CD4-positive, alpha-beta T cell treated with Interleukin-15 for 1 hour (primary cell): ENCODE data around the gene NME7.

Experiments
- DNase-seq: peaks from one replicate; pipeline ENCODE4 v3.0.0-alpha.2; 2020

The NME7 gene

DNA sequence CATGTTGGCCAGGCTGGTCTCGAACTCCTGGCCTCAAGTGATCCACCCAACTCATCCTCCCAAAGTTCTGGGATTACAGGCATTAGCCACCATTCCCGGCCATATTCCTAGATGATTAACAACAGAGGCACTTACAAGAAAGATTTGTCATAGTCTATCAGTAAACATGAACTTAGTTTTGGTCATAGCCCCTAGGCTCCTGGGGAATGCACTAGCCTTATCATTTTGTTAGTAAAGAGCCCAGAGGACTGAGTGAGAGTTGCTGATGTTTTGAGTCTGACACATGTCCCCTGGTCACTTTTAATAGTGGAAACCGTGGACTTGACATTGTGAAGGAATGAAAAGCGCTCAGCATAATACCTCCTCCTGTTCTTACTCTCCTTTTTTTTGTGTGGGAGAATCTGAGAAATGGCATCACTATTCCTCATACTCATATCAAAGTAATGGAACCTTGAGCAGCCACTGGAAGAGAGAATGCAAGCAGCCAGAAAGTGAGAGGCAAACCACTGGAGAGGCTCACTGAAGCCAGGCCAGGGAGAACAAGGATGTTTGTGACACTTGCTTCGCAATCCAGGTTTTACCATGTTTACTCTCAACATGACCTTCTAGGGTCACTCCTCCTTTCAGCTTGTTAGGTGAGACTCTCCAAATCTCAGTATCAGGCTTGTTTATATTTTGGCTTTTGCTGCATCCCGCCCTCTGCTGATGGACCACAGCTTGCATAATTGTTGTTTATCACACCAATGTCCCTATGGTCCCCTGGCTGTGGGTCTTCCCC lies 246.3 kb downstream of the NME7 start:
- DNase-seq: no peak

GRCh38 chr1:169120066-169120465 lies 247.5 kb downstream of the NME7 start:
- DNase-seq: no peak

DNA sequence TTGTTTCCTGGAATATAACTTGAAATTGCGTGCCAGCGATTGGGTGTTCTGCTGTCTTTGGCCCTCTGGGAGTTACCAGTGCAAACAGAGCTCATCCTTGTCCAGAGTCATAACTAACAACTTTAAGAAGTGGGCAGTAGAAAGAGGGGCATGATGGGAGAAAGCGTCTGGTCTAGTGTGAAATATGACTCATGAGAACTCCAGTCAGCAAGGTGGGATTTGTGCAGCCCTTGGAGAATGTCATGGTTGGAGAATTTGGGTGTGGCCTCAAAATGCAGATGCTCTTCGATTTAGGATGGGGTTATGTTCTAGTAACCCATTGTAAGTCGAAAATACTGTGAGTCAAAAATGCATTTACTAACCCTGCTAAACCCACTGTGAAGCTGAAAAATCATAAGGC lies 248.2 kb downstream of the NME7 start:
- DNase-seq: no peak

DNA sequence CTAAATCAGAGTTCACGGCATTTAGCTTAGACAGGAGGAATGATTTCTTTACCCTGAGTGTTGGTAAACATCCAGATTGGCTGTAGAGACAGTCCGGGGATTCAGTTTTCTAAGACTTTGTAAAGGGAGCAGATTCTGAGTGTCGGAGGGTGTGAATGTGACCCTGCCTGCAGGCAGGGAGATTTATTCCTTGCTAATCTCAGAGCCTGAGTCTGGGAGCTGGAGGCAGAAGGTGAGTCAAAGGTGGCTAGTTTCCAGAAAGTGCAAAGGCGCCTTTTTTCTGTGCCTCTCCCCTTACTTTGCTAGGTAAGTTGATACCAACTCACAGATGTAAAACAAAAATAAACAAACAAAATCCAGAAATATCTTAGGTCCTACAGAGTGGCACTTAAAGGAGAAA lies 249.4 kb downstream of the NME7 start:
- no peak for DNase-seq

DNA sequence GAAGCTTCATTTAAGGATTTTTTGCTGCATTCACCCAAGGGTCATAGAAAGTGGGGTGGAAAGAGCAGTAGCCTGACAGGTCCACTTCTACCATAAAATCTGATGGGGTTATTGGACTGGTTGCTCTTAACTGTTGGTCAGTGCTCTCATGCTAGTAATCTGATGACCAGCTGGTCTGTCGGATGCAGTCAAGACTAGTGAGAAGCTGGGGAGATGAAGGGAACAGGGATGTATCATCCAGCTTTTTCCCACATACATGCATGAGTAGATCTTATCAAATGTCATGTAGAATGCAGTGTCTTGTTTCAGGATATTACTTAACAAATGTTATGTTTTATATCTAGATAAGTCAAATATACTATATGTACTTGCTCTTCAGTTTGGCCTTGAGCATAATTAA lies 250.0 kb downstream of the NME7 start:
- no peak for DNase-seq

DNA sequence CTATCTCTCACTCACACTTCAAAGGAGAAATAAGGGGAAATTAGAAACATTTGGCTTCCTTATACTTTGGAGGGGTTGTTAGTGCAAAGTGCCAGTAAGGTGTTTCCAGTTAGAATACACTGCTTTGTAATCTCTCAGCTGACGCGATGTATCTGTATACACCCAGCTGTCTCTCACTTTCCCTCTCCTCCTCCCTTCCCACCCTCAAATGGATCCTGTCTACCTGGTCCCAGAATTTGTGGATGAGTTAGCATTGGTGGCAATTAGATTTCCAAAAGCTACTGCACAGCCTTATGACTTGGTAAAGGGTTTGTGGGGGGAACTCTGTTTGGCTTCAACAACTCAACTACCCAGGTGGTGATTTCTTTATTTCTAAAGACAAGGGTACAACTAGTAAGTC lies 250.6 kb downstream of the NME7 start:
- no peak for DNase-seq

DNA sequence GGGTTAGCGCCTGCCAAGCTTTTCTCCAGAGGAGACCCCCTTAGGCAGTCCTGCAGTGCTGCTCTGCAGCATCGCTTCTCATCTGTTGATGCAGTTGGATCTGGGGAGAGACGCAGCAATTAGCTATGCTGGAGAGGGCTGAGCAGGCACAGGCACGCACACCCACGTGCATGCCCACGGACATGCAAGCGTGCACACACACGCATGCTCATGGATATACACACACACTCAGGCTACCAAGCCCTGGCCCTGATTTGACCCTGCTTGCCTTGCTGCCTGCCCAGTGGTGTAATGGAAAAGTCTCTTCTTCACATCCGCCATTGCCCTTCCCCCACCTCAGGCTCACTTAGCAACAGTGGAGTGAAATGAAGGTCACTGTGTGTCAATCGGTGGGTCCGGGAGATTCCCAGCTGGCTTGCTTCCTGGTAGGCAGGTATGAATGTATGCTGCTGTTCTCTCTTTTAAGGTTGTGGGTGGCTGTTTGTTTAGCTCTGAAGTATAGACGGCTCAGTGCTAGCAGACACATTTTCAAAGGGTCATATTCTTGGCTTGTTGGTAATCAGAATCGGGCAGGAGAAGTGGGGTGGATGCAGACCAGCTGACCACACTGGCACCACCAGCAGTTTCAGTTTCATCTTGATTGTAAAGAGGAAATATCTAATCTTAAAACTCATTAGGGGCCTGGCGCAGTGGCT lies 251.6 kb downstream of the NME7 start:
- no peak for DNase-seq

- DNase-seq: no peak
Observed at GRCh38 chr1:169113613-169114119, 253.9 kb downstream of the NME7 start.

- no peak for DNase-seq
Observed at GRCh38 chr1:169112241-169112640, 255.4 kb downstream of the NME7 start.

DNA sequence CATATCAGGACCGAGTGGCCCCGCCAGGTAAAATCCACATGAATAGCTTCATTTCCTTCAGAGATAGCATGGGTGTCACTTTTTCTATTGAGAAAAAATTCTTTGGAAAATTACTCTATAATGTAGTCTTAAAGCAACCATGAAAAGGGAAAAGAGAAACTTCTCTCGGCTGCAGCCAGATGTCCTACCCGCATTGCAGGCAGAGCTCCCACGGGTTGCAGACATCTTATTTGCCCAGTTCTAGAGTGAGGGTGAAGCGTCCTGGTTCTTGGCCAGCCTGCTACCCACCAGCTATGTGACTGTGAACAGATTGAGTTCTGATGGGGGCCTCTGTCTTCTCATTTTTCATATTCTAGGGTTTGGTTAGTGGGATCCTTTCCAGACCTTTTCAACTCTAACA lies 256.1 kb downstream of the NME7 start:
- DNase-seq: no peak

GRCh38 chr1:169110689-169111447 lies 256.7 kb downstream of the NME7 start:
- DNase-seq: no peak

- no peak for DNase-seq
Observed at GRCh38 chr1:169110236-169110635, 257.4 kb downstream of the NME7 start.

GRCh38 chr1:169109561-169110134 lies 257.9 kb downstream of the NME7 start:
- DNase-seq: no peak

DNA sequence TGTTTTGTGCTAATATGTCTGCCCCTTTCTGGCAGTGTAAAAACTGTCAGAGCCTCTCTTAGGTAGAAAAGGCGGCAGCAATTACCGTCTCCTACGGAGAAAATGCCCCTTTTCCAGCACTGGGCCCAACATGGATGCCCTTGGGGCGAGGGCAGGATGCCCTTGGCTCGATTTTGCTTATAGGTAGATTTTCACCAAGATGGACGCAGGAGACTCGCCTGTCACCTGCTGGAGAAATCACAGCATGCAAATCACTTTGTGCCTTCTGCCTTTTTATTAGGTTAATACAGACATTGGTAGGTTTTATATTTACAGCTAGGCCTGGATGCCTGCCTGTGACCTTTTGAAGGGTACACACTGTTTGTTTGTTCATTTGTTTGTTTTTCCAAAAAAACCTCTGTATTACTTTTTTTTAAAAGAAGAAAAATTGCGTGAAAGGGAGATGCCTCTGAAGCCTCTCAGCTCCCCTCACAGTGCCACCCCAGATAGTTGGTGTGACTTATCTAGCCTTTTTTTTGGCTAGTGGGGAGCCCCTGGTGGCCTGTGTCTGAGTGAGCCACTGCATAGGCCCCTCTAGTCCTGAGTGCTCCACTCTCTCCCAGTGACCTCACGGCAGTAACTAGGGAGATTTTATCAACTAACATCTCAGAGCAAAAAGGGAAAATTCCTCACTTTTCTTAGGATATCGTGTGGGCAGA lies 258.6 kb downstream of the NME7 start:
- DNase-seq: no peak

- DNase-seq: no peak
Observed at GRCh38 chr1:169108223-169108622, 259.4 kb downstream of the NME7 start.

GRCh38 chr1:169107603-169108208 lies 259.9 kb downstream of the NME7 start:
- DNase-seq: no peak

GRCh38 chr1:169106921-169107602 lies 260.5 kb downstream of the NME7 start:
- DNase-seq: no peak

GRCh38 chr1:169106095-169106920 lies 261.3 kb downstream of the NME7 start, which contains the start of gene ATP1B1:
TSS of gene ATP1B1 (plus strand) at chr1:169106690. CDS start at chr1:169106830, 140 bp downstream.
- DNase-seq: peak; percentile 78

DNA sequence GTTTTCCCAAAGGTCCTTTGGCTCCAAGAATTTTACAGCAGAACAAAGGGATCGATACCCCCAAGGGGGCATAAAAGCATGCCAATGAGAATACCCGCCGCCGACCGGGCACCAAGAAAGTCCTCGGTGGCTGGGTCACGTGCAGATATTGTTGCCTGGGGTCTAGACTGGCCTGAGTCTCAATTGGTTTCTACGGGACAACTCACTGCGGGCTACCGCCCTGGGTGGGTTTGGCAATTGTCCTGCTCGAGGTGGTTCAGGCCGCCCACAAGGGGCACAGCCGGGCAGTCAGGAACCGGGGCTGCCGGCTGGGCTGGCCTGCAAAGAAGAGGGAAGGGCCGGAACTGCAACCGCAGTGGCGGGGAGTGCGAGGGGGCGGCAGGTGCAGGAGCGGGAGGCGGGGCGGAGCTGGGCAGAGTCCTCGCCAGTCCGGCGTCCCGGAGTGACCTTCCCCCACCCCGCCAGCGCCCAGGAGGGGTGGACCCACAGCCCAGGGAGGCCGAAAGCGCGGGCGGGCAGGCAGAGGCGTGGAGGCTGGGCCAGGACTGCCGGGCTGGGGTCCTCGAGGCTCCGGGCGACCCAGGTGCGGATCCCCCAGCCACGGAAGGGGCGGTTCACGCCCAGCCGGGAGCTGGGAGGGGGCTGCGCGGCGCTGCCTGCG lies 262.0 kb downstream of the NME7 start:
- peak; percentile 26 for DNase-seq

DNA sequence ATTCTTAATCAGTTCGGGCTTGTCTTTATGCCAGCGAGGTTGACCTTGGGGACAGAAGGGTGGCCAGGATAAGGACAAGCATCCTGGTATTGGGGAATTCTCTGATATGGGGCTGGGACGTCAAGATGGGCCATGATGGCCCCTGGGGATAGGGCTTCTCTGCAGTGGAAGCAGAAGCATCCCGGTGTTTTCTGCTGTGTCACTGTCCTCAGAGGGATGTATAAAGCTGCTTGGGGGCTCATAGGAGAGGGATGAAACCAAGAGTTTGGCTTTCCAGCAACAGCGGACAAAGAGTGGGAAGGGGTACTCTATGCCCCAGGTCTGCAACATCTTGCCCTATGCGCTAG lies 262.5 kb downstream of the NME7 start:
- DNase-seq: no peak
